K562 (cell line): Measurements from ENCODE around the gene UMODL1. TPM values are rescaled to one million over a fixed set of nuclear protein-coding genes. Genes with fewer than 3 reads are reported as not detected.

ENCODE experiments used
- ATAC-seq: fragments of 200-7000 bp; cut with Tn5 transposase; 3 replicates; pipeline ENCODE4 v1.9.1; 2020; ENCODE audit warnings: moderate library complexity
- BruUV-seq: library from RNA; stranded (reverse); fragments of 400-500 nt; replicated peaks from 2 replicates; lab custom pipeline; 2021; lab: Mats Ljungman, UMichigan
- CTCF ChIA-PET: fragments of 300-600 bp; formaldehyde crosslinking; extraction: SDS; loops from one replicate; lab custom pipeline; 2021; ENCODE audit warnings: low intra/inter-chr PET ratio; lab: Yijun Ruan, JAX
- POLR2A ChIA-PET: fragments of 300-600, 350-650 bp; sonication (Branson Sonifier 250); formaldehyde crosslinking; extraction: SDS; loops from one replicate; lab custom pipeline; 2021; ENCODE audit warnings: antibody characterized with exemption, inconsistent platforms; lab: Yijun Ruan, JAX
- DNase-seq, 4 experiments: peaks; one replicate each; pipeline versions ENCODE4 v3.0.0 to v3.0.0-alpha.2; 2011 to 2018; ENCODE audit warnings: low spot score in 3 of 4, mixed read lengths in 3 of 4; ENCODE audit errors: extremely low read depth in 1 of 4
- FAIRE-seq: peaks from 2 replicates; lab custom pipeline; 2011; peaks lifted over from hg19 to GRCh38; lab: Jason Lieb, UNC
- H2AFZ ChIP-seq: 2 replicates; pipeline ENCODE4 v1.6.0; 2011; ENCODE audit warnings: low read depth, low read length, control low read depth, inconsistent platforms
- H3K27ac ChIP-seq: fragments of 200-600 bp; 3 replicates; pipeline ENCODE4 v1.8.0; 2011; ENCODE audit warnings: low read depth, mild to moderate bottlenecking, control low read depth, inconsistent platforms, low read length, moderate library complexity, mixed read lengths; ENCODE audit errors: extremely low read depth
- H3K27me3 ChIP-seq, 2 experiments: fragments of 300-600 bp in 1 of 2; 2 replicates in 1 of 2; 3 replicates in 1 of 2; pipeline versions ENCODE4 v1.6.0 to v1.8.0; 2011; ENCODE audit warnings: inconsistent platforms in 2 of 2, low read length in 2 of 2, mild to moderate bottlenecking in 1 of 2, mixed read lengths in 1 of 2, moderate library complexity in 1 of 2; ENCODE audit not compliant: control insufficient read depth in 2 of 2, insufficient read depth in 2 of 2
- H3K36me3 ChIP-seq: fragments of 300-600 bp; 3 replicates; pipeline ENCODE4 v1.8.0; 2011; ENCODE audit warnings: mild to moderate bottlenecking, low read length, inconsistent platforms; ENCODE audit not compliant: control insufficient read depth, insufficient read depth
- H3K4me1 ChIP-seq, 2 experiments: fragments of 200-600 bp in 1 of 2; replicated peaks in 1 of 2; 2 replicates in 1 of 2; 3 replicates in 1 of 2; pipeline versions ENCODE4 v1.5.1 to v1.8.0; 2011; ENCODE audit warnings: inconsistent platforms in 2 of 2, low read length in 2 of 2, mild to moderate bottlenecking in 1 of 2, mixed read lengths in 1 of 2, moderate library complexity in 1 of 2; ENCODE audit not compliant: control insufficient read depth in 2 of 2, insufficient read depth in 2 of 2
- H3K4me2 ChIP-seq: 2 replicates; pipeline ENCODE4 v1.6.1; 2011; ENCODE audit warnings: low read length, control low read depth, inconsistent platforms, mixed read lengths; ENCODE audit not compliant: insufficient read depth
- H3K4me3 ChIP-seq: fragments of 200-600 bp; sonication (generic), shearing (Covaris generic); 2 replicates; pipeline ENCODE4 v1.5.1; 2016; ENCODE audit warnings: control low read depth, inconsistent platforms
- H3K79me2 ChIP-seq: fragments of 200-600 bp; 3 replicates; pipeline ENCODE4 v1.8.0; 2011; ENCODE audit warnings: low read length, inconsistent platforms; ENCODE audit not compliant: control insufficient read depth, insufficient read depth
- H3K9ac ChIP-seq, 2 experiments: 2 replicates each; pipeline versions ENCODE4 v1.6.0 to v1.6.1; 2011; ENCODE audit warnings: low read depth in 2 of 2, low read length in 2 of 2, control low read depth in 1 of 2, inconsistent platforms in 1 of 2, mild to moderate bottlenecking in 1 of 2, mixed read lengths in 1 of 2; ENCODE audit not compliant: insufficient read depth in 1 of 2
- H3K9me1 ChIP-seq: one replicate; pipeline ENCODE4 v1.6.0; 2011; ENCODE audit warnings: inconsistent platforms, mild to moderate bottlenecking, low read length, moderate library complexity; ENCODE audit not compliant: control insufficient read depth, insufficient read depth
- H3K9me3 ChIP-seq: replicated peaks from 2 replicates; pipeline ENCODE4 v1.5.1; 2011; ENCODE audit warnings: low read depth, low read length, inconsistent platforms; ENCODE audit not compliant: control insufficient read depth, insufficient read depth
- H4K20me1 ChIP-seq: replicated peaks from 2 replicates; pipeline ENCODE4 v1.6.1; 2011; ENCODE audit warnings: low read length, inconsistent platforms, mixed read lengths; ENCODE audit not compliant: control insufficient read depth, insufficient read depth
- CEBPG ChIP-seq, 3 experiments: fragments of 200-800 bp in 1 of 3; sonication (Bioruptor generic) in 1 of 3; sonication (generic) in 1 of 3; formaldehyde crosslinking in 1 of 3; IDR thresholded peaks in 2 of 3; conservative IDR thresholded peaks in 1 of 3; 2 replicates each; pipeline versions ENCODE4 v1.6.1 to v1.8.0; 2016 to 2022; ENCODE audit warnings: missing compliant biosample characterization in 2 of 3, missing genetic modification characterization in 2 of 3, mild to moderate bottlenecking in 1 of 3, missing genetic modification reagents in 1 of 3
- HDAC2 ChIP-seq: fragments of 450-650 bp; IDR thresholded peaks from 2 replicates; pipeline ENCODE4 v1.6.1; 2016; ENCODE audit warnings: mild to moderate bottlenecking
- HNRNPH1 ChIP-seq: fragments of 200-400 bp; formaldehyde crosslinking; optimal IDR thresholded peaks from 2 replicates; pipeline ENCODE3; 2017; ENCODE audit warnings: low read depth, mild to moderate bottlenecking, low read length, moderate library complexity
- KLF10 ChIP-seq: fragments of 250-450 bp; sonication (Bioruptor Pico); IDR thresholded peaks from 2 replicates; pipeline ENCODE4 v1.6.1; 2021; ENCODE audit warnings: matching md5 sums
- MIER1 ChIP-seq: fragments of 450-650 bp; IDR thresholded peaks from 2 replicates; pipeline ENCODE4 v1.6.1; 2016; ENCODE audit warnings: antibody characterized with exemption, mild to moderate bottlenecking, low read depth
- NCOA4 ChIP-seq: fragments of 450-650 bp; IDR thresholded peaks from 2 replicates; pipeline ENCODE4 v1.6.1; 2018; ENCODE audit warnings: mild to moderate bottlenecking; ENCODE audit not compliant: partially characterized antibody
- PRPF4 ChIP-seq: fragments of 200-400 bp; formaldehyde crosslinking; IDR thresholded peaks from one replicate; pipeline ENCODE4 v1.6.1; 2017; ENCODE audit warnings: low read length, low read depth, mild to moderate bottlenecking; ENCODE audit not compliant: insufficient read depth, poor library complexity, severe bottlenecking
- RHOXF2B ChIP-seq: fragments of 250-450 bp; sonication (Bioruptor Pico); conservative IDR thresholded peaks from 2 replicates; pipeline ENCODE4 v1.5.1; 2021
- SMARCA4 ChIP-seq: fragments of 450-650 bp; IDR thresholded peaks from 2 replicates; pipeline ENCODE4 v1.6.1; 2016
- SMARCB1 ChIP-seq: IDR thresholded peaks from 2 replicates; pipeline ENCODE4 v1.6.1; 2011; ENCODE audit warnings: improper control_type of control experiment, low read depth; ENCODE audit not compliant: insufficient read length
- TCF15 ChIP-seq: fragments of 250-450 bp; sonication (Bioruptor Pico); IDR thresholded peaks from 2 replicates; pipeline ENCODE4 v1.8.0; 2022; ENCODE audit warnings: moderate library complexity, mild to moderate bottlenecking, inconsistent platforms
- TFAP4 ChIP-seq: sonication (generic); formaldehyde crosslinking; IDR thresholded peaks from 2 replicates; pipeline ENCODE4 v1.8.0; 2022; ENCODE audit warnings: missing genetic modification reagents, mild to moderate bottlenecking, moderate library complexity, borderline replicate concordance
- ZBTB17 ChIP-seq: fragments of 450-650 bp; formaldehyde crosslinking; IDR thresholded peaks from 2 replicates; pipeline ENCODE4 v1.4.0; 2020; ENCODE audit warnings: mild to moderate bottlenecking
- ZBTB8A ChIP-seq: fragments of 450-650 bp; IDR thresholded peaks from 2 replicates; pipeline ENCODE4 v1.6.1; 2018; ENCODE audit warnings: mild to moderate bottlenecking, moderate library complexity; ENCODE audit not compliant: partially characterized antibody
- ZNF24 ChIP-seq: fragments of 450-650 bp; IDR thresholded peaks from 2 replicates; pipeline ENCODE4 v1.6.1; 2016
- WGBS: fragments of 100-300 bp; shearing (Covaris generic); methylation state at CpG from one replicate; pipeline ENCODE4 v1.1.6; 2016; ENCODE audit warnings: low coverage, mixed read lengths; ENCODE audit not compliant: insufficient coverage; ENCODE audit errors: missing lambda C conversion rate; 5-methylcytosine and 5-hydroxymethylcytosine counted together
- in situ Hi-C: fragments of 300-500 bp; cut with MboI; formaldehyde crosslinking; loops from 4 replicates; pipeline ENCODE4 v1.15.0; 2018; ENCODE audit warnings: inconsistent platforms, mixed read lengths
- intact Hi-C: fragments of 100-400 bp; cut with micrococcal nuclease; formaldehyde crosslinking; loops from 2 replicates; pipeline ENCODE4 v1.14.2; 2022
- polyA plus RNA-seq, 8 experiments: library from polyadenylated mRNA; depleted of rRNA in 4 of 8; stranded (reverse) in 5 of 8; unstranded in 3 of 8; fragments of >200 nt; fragmentation: Nextera tagmentation in 2 of 8; fragmentation: Illumina TruSeq in 1 of 8; extraction: Ambion mirVana in 2 of 8; extraction: Trizol in 1 of 8; gene quantifications; 2 replicates each; pipeline versions ENCODE4 v1.2.1 to v1.2.3, GENCODE V29; 2011 to 2014; ENCODE audit warnings: inconsistent platforms in 1 of 8, missing spikeins in 1 of 8
- total RNA-seq, 7 experiments: library from RNA; depleted of rRNA in 6 of 7; stranded (reverse); fragments of >200 nt in 6 of 7; fragmentation: Illumina TruSeq in 2 of 7; extraction: Trizol in 2 of 7; gene quantifications; 2 replicates each; pipeline versions ENCODE4 v1.2.1 to v1.2.3, GENCODE V29; 2011 to 2021; ENCODE audit warnings: low replicate concordance in 1 of 7

The UMODL1 gene
- total and polyA plus RNA-seq, 9 of the 15 experiments (the other 6 are each of a cell fraction or from before 2014, with no cell fraction given) = not detected

GRCh38 chr21:42123219-42123908 is 52.2 kb downstream of the UMODL1 start:
- peaks cover 0 to 12% of the 10 kb centered on the region in 2 experiments; a peak in 2 of 5 replicates for H3K4me1 ChIP-seq
- no peak for TF ChIP-seq SMARCB1
- TF ChIP-seq ZBTB17 = no peak
- TF ChIP-seq, all 486 proteins: peak for 0
- CTCF ChIA-PET = interaction anchor here (0.6 kb wide), 1 partner anchor 1204 kb away, joined by 3 read pairs; no protein-coding TSS in a partner anchor
- intact Hi-C loops (no loop called here), in situ Hi-C loops (no loop called here)
- Histone ChIP-seq H4K20me1 (peaks cover 6% of the 10 kb centered on the region; the same call in 1 of the 2 replicates), H3K27ac (no peak overlapping the region; the same call in 2 of the 3 replicates), H3K4me2 (no peak overlapping the region), H2AFZ (no peak overlapping the region), H3K79me2 (no peaks in the 10 kb centered on the region), H3K4me3 (no peak overlapping the region), H3K9me1 (no peaks in the 10 kb centered on the region), H3K27me3 (peaks cover 47 to 93% of the 10 kb centered on the region in 2 experiments), H3K9ac (no peak overlapping the region), H3K9me3 (no peaks in the 10 kb centered on the region), H3K36me3 (no peaks in the 10 kb centered on the region)
- POLR2A ChIA-PET = no interaction called here
- no TSS peak for BruUV-seq
- no peak for ATAC-seq
- FAIRE-seq = no peak
- 1% methylated on average over 14 of the region's 14 CpGs for WGBS
- DNase-seq = no peak

- in situ Hi-C loops = no loop called here
- CTCF ChIA-PET = interaction anchor here (0.6 kb wide), 1 partner anchor 1204 kb away, joined by 3 read pairs; no protein-coding TSS in a partner anchor
- Histone ChIP-seq H3K9me3 (no peaks in the 10 kb centered on the region), H3K27ac (no peak overlapping the region), H3K4me3 (no peak overlapping the region), H4K20me1 (peaks cover 6% of the 10 kb centered on the region), H3K27me3 (peaks cover 51 to 93% of the 10 kb centered on the region in 2 experiments), H3K9me1 (no peaks in the 10 kb centered on the region), H3K9ac (no peak overlapping the region), H3K4me2 (no peak overlapping the region), H2AFZ (no peak overlapping the region), H3K4me1 (peaks cover 0 to 9% of the 10 kb centered on the region in 2 experiments; a peak in 1 of 5 replicates), H3K79me2 (no peaks in the 10 kb centered on the region), H3K36me3 (no peaks in the 10 kb centered on the region)
- FAIRE-seq (no peak), DNase-seq (no peak), ATAC-seq (no peak)
- BruUV-seq = no TSS peak
- intact Hi-C loops = no loop called here
- 3% methylated on average over 13 of the region's 13 CpGs for WGBS
- POLR2A ChIA-PET = interaction anchor here (0.9 to 1.2 kb wide), 2 partner anchors 9 to 10 kb away, joined by 3 to 4 read pairs; no protein-coding TSS in a partner anchor
- TF ChIP-seq PRPF4 (no peak), RHOXF2B (CRISPR knock-in tag) (no peak), SMARCA4 (no peak), ZNF24 (no peak), KLF10 (CRISPR knock-in tag) (no peak), TCF15 (CRISPR knock-in tag) (no peak), HNRNPH1 (no peak), TFAP4 (CRISPR knock-in tag) (no peak), MIER1 (no peak), NCOA4 (no peak), CEBPG (CRISPR knock-in tag; IDR thresholded peaks at IDR 0.05) (no peak), CEBPG (tag; conservative IDR thresholded peaks at IDR 0.05 in 1 of 2, IDR thresholded peaks at IDR 0.05 in 1 of 2) (no peak), ZBTB8A (no peak), HDAC2 (no peak)
Measured at GRCh38 chr21:42124081-42124480, 53.0 kb downstream of the UMODL1 start.
